ENCODE measurements around the gene LMTK3.
A peak's percentile ranks its signal among the peaks of the same experiment; 100 is the strongest.

LMTK3 gene

DNA sequence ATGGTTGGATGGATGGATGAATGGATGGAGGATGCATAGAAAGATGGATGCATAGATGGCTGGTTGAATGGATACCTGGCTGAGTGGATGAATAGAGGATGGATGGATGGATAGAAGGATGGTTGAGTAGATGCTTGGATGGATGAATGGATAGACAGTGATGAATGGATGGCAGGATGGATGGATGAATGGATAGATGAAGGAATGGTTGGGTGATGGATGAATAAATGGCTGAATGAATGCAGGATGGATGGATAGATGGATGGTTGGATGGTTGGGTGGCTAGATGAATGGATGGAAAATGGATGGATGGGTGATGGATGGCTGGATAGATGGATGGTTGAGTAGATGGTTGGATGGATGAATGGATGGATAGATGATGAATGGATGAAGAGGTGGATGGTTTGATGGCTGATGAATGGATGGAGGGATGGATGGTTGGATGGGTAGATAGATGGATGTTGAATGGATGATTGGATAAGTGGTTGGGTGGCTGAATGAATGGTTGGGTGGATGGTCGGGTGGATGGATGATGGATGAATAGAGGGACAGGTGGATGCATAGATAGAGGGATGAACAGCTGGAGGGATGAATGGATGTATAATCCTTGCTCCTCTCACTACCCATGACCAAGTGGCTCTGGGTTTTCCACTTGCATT is 36.7 kb upstream of the LMTK3 start:
- TF ChIP-seq, protein P1, sequence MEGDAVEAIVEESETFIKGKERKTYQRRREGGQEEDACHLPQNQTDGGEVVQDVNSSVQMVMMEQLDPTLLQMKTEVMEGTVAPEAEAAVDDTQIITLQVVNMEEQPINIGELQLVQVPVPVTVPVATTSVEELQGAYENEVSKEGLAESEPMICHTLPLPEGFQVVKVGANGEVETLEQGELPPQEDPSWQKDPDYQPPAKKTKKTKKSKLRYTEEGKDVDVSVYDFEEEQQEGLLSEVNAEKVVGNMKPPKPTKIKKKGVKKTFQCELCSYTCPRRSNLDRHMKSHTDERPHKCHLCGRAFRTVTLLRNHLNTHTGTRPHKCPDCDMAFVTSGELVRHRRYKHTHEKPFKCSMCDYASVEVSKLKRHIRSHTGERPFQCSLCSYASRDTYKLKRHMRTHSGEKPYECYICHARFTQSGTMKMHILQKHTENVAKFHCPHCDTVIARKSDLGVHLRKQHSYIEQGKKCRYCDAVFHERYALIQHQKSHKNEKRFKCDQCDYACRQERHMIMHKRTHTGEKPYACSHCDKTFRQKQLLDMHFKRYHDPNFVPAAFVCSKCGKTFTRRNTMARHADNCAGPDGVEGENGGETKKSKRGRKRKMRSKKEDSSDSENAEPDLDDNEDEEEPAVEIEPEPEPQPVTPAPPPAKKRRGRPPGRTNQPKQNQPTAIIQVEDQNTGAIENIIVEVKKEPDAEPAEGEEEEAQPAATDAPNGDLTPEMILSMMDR (IDR thresholded peaks at IDR 0.05; ENCODE audit: low read depth, low read length), result no peak
- no peak overlapping the region for H3K4me3 ChIP-seq (replicated peaks in 1 of 2; ENCODE audit: low read depth in 2 of 2, low read length in 2 of 2)
- DNase-seq (ENCODE audit: low read depth in 2 of 2), result no peak

- DNase-seq (ENCODE audit: low read depth in 2 of 2), result no peak
- TF ChIP-seq, protein P1 (IDR thresholded peaks at IDR 0.05; ENCODE audit: low read depth, low read length), result no peak
- H3K4me3 ChIP-seq (replicated peaks in 1 of 2; ENCODE audit: low read depth in 2 of 2, low read length in 2 of 2), result no peak overlapping the region
Measured at GRCh38 chr19:48547722-48548121, 36.1 kb upstream of the LMTK3 start.

- H3K4me3 ChIP-seq (replicated peaks in 1 of 2; ENCODE audit: low read depth in 2 of 2, low read length in 2 of 2), result no peak overlapping the region
- TF ChIP-seq, protein P1 (IDR thresholded peaks at IDR 0.05; ENCODE audit: low read depth, low read length), result no peak
- DNase-seq (ENCODE audit: low read depth in 2 of 2), result no peak
Measured at GRCh38 chr19:48544856-48545750, 33.5 kb upstream of the LMTK3 start.

- H3K4me3 ChIP-seq (replicated peaks in 1 of 2; ENCODE audit: low read depth in 2 of 2, low read length in 2 of 2), result no peak overlapping the region
Measured at GRCh38 chr19:48543121-48543710, 31.6 kb upstream of the LMTK3 start.

GRCh38 chr19:48541813-48542212 is 30.2 kb upstream of the LMTK3 start:
- TF ChIP-seq, protein P1 (IDR thresholded peaks at IDR 0.05; ENCODE audit: low read depth, low read length), result no peak
- no peak overlapping the region for H3K4me3 ChIP-seq (replicated peaks in 1 of 2; ENCODE audit: low read depth in 2 of 2, low read length in 2 of 2)
- no peak for DNase-seq (ENCODE audit: low read depth in 2 of 2)

More at GRCh38 chr19:48543121-48543710, 31.6 kb upstream of the LMTK3 start:
- DNase-seq (ENCODE audit: low read depth in 2 of 2), result peak; percentile 64 to 73
- TF ChIP-seq, protein P1 (IDR thresholded peaks at IDR 0.05; ENCODE audit: low read depth, low read length), result no peak

GRCh38 chr19:48540110-48540509 is 28.5 kb upstream of the LMTK3 start:
- DNase-seq (ENCODE audit: low read depth in 2 of 2), result no peak
- no peak overlapping the region for H3K4me3 ChIP-seq (replicated peaks in 1 of 2; ENCODE audit: low read depth in 2 of 2, low read length in 2 of 2)
- TF ChIP-seq, protein P1 (IDR thresholded peaks at IDR 0.05; ENCODE audit: low read depth, low read length), result no peak
